Stimulated activated CD4-positive, alpha-beta T cell treated with anti-CD3 and anti-CD28 coated beads, Interleukin-2, amount 100 ng/mL, for 24 hours (primary cell): Measurements from ENCODE around the gene JAM2.
A peak's percentile ranks its signal among the peaks of the same experiment; 100 is the strongest.

Experiments used
- DNase-seq, 2 donors: peaks; one replicate each; pipeline ENCODE4 v3.0.0-alpha.2; 2020

Gene JAM2

GRCh38 chr21:25722631-25723030 lies 83.6 kb downstream of the JAM2 start:
- DNase-seq = no peak

- DNase-seq = no peak
These were observed 93.2 kb downstream of the JAM2 start for GRCh38 chr21:25732091-25732760.

GRCh38 chr21:25733859-25734653 lies 95.0 kb downstream of the JAM2 start:
- peak; percentile 31 to 43 for DNase-seq

- no peak for DNase-seq
These were observed 95.5 kb downstream of the JAM2 start for GRCh38 chr21:25734654-25734903.

- DNase-seq = peak; percentile 98
These were observed 96.0 kb downstream of the JAM2 start, which contains the start of the genes ATP5PF and GABPA for GRCh38 chr21:25734904-25735645. ATP5PF (minus strand) TSS chr21:25734904; CDS start chr21:25729794, 5,110 bp downstream. GABPA (plus strand) TSS chr21:25734972; CDS start chr21:25741599, 6,627 bp downstream.

- DNase-seq = peak; percentile 82 to 83
These were observed 96.9 kb downstream of the JAM2 start for GRCh38 chr21:25735646-25736597.

GRCh38 chr21:25737421-25737820 lies 98.4 kb downstream of the JAM2 start:
- no peak for DNase-seq

GRCh38 chr21:25742900-25743299 lies 103.8 kb downstream of the JAM2 start:
- no peak for DNase-seq

- DNase-seq = no peak
These were observed 105.8 kb downstream of the JAM2 start for GRCh38 chr21:25744854-25745253.

- no peak for DNase-seq
These were observed 111.0 kb downstream of the JAM2 start for GRCh38 chr21:25750085-25750484.

- no peak for DNase-seq
These were observed 113.4 kb downstream of the JAM2 start for GRCh38 chr21:25752416-25752815.

- DNase-seq = no peak
These were observed 117.3 kb downstream of the JAM2 start for GRCh38 chr21:25756190-25756932.

GRCh38 chr21:25757531-25757930 lies 118.5 kb downstream of the JAM2 start:
- DNase-seq = no peak

GRCh38 chr21:25759573-25759972 lies 120.5 kb downstream of the JAM2 start:
- no peak for DNase-seq

GRCh38 chr21:25760061-25760460 lies 121.0 kb downstream of the JAM2 start:
- no peak for DNase-seq

GRCh38 chr21:25760677-25761076 lies 121.6 kb downstream of the JAM2 start:
- DNase-seq = no peak

GRCh38 chr21:25764065-25764464 lies 125.0 kb downstream of the JAM2 start:
- DNase-seq = no peak
